Measurements from ENCODE around the gene MINDY2.

DNA sequence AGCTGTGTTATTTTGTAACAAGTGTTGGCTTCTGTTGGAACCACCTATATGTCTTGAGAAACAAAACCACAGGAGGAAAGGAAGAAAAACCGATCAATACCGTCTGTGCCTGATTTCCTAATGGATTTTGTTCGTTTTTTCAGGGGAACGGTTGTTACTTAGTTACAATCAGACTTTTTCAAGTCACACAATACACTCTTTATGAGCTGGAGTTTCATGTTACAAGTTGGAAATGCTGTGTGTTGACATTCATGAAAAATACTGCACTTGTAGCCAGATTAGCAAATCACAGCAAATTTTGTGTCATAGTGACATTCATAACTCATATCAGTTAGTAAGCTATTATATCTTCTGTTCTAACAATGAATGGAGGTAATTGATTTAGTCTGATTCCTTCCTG, 83.5 kb downstream of the MINDY2 start:
- TF ChIP-seq HDAC2 (IDR thresholded peaks at IDR 0.05; ENCODE audit: borderline replicate concordance in 1 of 2, low read depth in 2 of 2, low read length in 2 of 2) (no peak), EP300 (IDR thresholded peaks at IDR 0.05; ENCODE audit: borderline replicate concordance in 1 of 2, low read depth in 2 of 2, low read length in 2 of 2) (no peak), GTF2F1 (IDR thresholded peaks at IDR 0.05; ENCODE audit: borderline replicate concordance, low read depth, low read length) (no peak), PHF8 (conservative IDR thresholded peaks at IDR 0.05; ENCODE audit: low read depth, low read length) (no peak), ZNF274 (IDR thresholded peaks at IDR 0.05; ENCODE audit: borderline replicate concordance, extremely low read depth, low read length) (no peak), EZH2 (IDR thresholded peaks at IDR 0.05; ENCODE audit: low read depth, low read length, severe bottlenecking) (no peak), RFX5 (IDR thresholded peaks at IDR 0.05; ENCODE audit: borderline replicate concordance, low read depth, low read length) (no peak), CHD2 (IDR thresholded peaks at IDR 0.05; ENCODE audit: low read length) (no peak), YY1 (IDR thresholded peaks at IDR 0.05; ENCODE audit: low read depth, low read length) (no peak), GABPA (IDR thresholded peaks at IDR 0.05; ENCODE audit: borderline replicate concordance, insufficient read depth, low read length) (no peak)
- TF ChIP-seq, protein P1, sequence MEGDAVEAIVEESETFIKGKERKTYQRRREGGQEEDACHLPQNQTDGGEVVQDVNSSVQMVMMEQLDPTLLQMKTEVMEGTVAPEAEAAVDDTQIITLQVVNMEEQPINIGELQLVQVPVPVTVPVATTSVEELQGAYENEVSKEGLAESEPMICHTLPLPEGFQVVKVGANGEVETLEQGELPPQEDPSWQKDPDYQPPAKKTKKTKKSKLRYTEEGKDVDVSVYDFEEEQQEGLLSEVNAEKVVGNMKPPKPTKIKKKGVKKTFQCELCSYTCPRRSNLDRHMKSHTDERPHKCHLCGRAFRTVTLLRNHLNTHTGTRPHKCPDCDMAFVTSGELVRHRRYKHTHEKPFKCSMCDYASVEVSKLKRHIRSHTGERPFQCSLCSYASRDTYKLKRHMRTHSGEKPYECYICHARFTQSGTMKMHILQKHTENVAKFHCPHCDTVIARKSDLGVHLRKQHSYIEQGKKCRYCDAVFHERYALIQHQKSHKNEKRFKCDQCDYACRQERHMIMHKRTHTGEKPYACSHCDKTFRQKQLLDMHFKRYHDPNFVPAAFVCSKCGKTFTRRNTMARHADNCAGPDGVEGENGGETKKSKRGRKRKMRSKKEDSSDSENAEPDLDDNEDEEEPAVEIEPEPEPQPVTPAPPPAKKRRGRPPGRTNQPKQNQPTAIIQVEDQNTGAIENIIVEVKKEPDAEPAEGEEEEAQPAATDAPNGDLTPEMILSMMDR (IDR thresholded peaks at IDR 0.05; ENCODE audit: control extremely low read depth in 1 of 3, insufficient read depth in 1 of 3, low read depth in 1 of 3, low read length in 3 of 3) = no peak
- TF ChIP-seq, protein P2, sequence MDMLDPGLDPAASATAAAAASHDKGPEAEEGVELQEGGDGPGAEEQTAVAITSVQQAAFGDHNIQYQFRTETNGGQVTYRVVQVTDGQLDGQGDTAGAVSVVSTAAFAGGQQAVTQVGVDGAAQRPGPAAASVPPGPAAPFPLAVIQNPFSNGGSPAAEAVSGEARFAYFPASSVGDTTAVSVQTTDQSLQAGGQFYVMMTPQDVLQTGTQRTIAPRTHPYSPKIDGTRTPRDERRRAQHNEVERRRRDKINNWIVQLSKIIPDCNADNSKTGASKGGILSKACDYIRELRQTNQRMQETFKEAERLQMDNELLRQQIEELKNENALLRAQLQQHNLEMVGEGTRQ (IDR thresholded peaks at IDR 0.05; ENCODE audit: low read length) = no peak

Data from H1 (cell line).